ENCODE measurements around the gene MKX.

- TF ChIP-seq CTCF (IDR thresholded peaks at IDR 0.05) (no peak), POLR2A (IDR thresholded peaks at IDR 0.05) (no peak)
These were observed 103.5 kb downstream of the MKX start for GRCh38 chr10:27642023-27642589.
